Stimulated activated CD4-positive, alpha-beta T cell treated with anti-CD3 and anti-CD28 coated beads, Interleukin-15, amount 100 ng/mL, for 1 hour (primary cell): ENCODE data around the gene TAF1D.
"Not testable (repeated sequence)": the region's sequence is repeated elsewhere in the genome, so short reads cannot be mapped to it uniquely, and the experiment has no call there.

Source experiments
- DNase-seq, 2 donors: peaks; one replicate each; pipeline ENCODE4 v3.0.0-alpha.2; 2020; ENCODE audit warnings: low read depth in 1 of 2, low spot score in 1 of 2

The TAF1D gene

GRCh38 chr11:93751001-93751400 lies 9.7 kb upstream of the TAF1D start:
- DNase-seq = no peak

- DNase-seq = no peak
Observed at GRCh38 chr11:93747122-93747521, 5.8 kb upstream of the TAF1D start.

DNA sequence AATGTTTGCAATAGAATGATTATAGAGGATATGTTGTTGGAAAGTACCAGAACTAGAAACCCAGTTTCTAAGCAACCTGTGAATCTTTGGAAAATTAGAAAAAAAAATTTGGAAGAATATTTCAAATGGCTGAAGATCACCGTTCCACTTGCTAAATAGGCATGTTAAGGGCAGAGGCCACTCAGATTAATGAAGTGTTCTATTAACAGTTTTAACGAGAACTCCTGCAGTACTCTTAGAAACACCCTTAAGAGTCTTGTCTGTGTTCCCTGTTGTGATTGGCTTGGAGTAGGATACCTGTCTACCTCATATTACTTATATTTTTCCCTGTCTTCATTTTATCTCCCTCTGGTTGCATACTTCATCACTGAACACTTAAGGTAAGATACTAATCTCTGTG lies 4.8 kb upstream of the TAF1D start:
- DNase-seq = no peak

- DNase-seq = not testable (repeated sequence)
Observed at GRCh38 chr11:93745005-93745755, 3.9 kb upstream of the TAF1D start.

- DNase-seq = no peak
Observed at GRCh38 chr11:93744669-93745004, 3.3 kb upstream of the TAF1D start.

DNA sequence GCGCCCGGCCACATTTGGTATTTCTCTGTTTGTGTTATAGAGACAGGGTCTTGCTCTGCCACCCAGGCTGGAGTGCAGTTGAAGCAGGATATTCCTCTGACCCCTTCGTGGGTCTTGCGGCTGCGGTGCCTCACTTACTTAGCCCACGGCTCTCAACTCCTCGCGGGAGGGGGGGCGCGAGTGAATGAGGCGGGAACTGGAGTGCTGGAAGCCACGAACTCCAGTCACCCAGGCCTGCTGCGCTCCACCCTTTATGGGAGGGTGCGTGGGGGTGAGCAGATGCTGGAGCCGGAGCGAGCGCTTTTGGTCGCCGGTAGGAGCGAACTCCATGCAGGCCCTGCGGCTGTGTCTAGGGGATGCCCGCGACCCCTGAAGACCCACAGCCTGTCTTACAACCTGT lies 2.0 kb upstream of the TAF1D start:
- no peak for DNase-seq

- no peak for DNase-seq
Observed at GRCh38 chr11:93741882-93742226, 559 bp upstream of the TAF1D start.

GRCh38 chr11:93740730-93741093 lies 583 bp downstream of the TAF1D start:
- DNase-seq = peak in 1 of 2 donors; percentile 50

DNA sequence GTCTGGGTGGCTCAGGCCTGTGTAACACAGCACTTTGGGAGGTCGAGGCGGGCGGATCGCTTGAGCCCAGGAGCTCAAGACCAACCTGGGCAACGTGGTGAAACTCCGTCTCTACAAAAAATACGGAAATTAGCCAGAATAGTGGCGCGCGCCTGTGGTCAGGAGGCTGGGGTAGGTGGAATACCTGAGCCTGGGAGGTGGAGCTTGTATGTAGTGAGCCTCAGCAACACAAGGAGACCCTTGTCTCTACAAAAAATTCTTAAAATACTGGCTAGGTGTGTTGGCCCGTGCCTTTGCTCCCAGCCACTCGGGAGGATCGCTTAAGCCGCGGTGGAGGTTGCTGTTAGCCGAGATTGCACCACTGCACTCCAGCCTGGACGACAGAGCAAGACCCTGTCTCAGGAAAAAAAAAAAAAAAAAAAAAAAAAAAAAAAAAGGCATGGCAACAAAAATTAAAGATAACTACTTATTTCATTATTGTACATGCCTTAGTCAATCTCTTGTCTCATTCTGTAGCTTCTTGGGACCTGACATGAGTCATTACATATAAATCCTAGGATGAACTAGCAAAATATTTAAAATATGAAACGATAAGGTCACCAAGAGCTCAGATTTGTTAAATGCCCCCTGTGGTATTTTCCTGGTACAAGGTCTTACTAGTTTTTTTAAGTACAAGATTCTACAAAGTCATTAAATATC lies 1.1 kb downstream of the TAF1D start:
- peak in 1 of 2 donors; percentile 15 for DNase-seq

DNA sequence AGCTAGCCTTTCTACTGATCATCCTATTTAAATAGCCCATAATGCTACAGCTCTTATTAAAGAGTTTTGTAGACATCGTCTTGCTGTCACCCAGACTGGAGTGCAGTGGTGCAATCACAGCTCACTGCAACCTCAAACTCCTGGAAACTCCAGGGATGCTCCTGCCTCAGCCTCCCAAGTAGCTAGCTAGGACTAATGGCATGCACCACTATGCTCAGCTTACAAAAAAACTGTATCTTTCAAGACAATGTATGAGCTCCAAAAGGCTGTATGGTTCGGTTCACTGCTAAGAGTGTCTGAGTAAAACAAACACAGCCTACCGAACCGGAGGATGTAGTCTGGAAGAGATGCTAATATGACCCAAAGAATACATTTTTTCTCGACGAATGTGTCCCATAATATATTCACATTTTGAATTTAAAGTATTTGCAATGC lies 2.6 kb downstream of the TAF1D start:
- DNase-seq = no peak

- no peak for DNase-seq
Observed at GRCh38 chr11:93737904-93738612, 3.2 kb downstream of the TAF1D start.

DNA sequence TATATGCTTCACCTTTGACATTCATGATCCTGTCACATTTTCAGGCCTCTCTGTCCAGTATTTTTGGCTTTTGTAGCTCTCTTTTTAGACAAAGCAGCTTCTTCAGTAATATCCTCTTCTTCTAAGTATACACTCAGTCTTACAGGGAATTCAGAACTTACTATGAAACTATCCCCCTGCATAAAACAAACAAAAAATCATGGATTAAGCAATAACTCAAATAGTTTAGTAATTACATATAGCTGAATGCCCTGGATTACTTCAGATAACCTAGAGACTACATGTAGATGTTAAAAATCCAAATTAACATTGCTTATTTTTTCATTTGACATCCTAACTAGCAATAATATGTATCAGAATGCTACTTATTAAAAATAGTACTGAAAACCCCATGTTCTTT lies 5.2 kb downstream of the TAF1D start:
- DNase-seq = no peak

DNA sequence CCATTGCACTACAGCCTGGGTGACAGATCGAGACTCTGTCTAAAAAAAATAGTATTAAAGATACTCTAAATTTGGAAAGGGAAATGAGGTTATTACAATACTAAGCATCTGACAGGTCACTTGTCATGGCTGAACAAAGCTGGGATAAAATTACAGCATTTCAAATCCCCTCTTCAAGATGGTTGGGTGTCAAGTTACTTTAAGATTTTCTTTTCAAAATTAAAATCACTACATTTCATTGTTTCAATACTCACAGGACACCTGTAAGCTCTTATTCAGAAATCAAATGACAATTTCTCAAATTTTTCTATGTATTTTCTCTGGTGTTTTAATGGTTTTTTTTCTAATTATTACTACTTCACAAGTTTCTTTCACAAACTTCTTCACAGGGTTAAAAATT lies 5.7 kb downstream of the TAF1D start:
- DNase-seq = no peak

GRCh38 chr11:93734427-93735222 lies 6.7 kb downstream of the TAF1D start:
- no peak for DNase-seq

DNA sequence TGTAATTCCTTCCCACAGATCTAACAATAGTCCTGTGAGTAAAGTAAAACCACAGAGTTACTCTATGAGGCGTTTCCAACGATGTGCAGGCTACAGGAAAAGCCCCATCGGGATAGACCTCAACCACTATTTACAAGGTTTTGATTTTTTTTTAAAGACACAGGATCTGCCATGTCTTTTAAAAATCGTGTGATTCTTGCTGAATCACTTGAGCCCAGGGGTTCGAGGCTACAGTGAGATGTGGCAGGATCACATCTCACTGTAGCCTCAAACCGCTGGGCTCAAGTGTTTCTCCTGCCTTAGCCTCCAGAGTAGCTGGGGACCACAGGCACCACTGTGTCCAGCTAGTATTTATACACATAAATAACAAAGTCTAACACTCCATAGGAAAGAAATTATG lies 7.8 kb downstream of the TAF1D start:
- DNase-seq = no peak

GRCh38 chr11:93732237-93732892 lies 8.9 kb downstream of the TAF1D start:
- DNase-seq = no peak

DNA sequence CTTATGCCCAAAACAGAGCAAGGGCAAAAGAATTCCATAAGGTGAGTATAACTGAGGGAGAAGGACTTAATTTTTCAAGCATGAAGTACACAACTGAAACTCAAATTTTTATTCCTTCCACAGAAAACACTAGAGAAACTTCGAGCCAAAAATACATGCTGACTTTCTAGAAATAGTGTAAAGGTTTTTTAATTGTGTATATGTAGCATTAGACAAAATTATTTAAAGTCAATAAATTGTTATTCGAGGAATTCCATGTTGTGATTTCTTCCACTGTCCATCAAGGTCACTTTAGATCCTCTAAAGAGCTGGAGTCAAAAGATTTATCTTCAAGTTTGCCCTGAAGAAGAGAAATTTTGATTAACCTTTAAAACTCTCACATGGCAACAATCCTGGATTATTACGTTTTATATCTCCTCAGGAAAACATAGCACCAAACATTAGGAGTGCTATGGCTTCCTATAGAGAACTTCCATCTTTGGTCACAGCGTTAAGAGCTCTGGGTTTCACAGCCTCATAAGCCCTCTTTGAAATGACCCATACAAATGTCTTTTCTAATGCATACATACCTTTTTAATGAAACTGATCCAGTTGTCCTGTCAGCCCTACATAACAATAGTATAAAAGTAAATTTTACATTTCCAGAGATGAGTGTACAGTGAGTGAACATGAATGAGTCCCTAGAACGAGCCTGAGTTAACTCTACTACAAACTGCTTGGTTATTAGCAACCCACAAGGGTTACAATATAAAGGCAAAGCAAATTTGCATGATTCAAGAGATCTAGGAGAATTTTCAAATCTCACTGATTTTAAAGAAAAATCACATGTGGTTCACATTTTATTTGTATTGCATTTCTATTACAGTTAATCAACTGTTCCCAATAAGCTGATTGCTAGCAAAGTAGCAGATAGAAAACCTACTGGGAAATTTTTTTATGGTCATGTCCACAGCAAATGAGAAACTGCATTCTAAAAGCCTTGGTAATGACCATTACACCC lies 10.9 kb downstream of the TAF1D start:
- DNase-seq = no peak

- DNase-seq = no peak
Observed at GRCh38 chr11:93729129-93729616, 12.1 kb downstream of the TAF1D start.

DNA sequence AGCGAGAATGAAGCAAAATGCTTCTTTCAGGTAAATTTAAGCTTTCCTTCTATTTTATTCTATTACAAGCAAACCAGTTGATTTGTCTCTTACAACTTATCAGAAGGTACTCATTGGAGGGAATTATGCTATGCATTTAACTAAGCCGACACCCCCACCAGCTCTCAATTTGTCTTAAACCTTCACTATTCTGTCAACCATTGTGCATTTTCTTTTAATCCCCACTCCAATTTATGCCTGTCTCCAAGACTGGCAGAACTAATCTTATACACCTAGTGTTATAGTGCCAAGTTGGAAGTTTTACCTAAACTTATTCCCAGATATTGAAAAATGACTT lies 12.5 kb downstream of the TAF1D start:
- no peak for DNase-seq
